Activated T-cell treated with anti-CD3 and anti-CD28 coated beads for 1 hour (primary cell): ENCODE data around the gene NUBP1.
"Not testable (repeated sequence)": the region's sequence is repeated elsewhere in the genome, so short reads cannot be mapped to it uniquely, and the experiment has no call there.

ENCODE experiments used
- DNase-seq: peaks from one replicate; pipeline ENCODE4 v3.0.0-alpha.2; 2020; ENCODE audit warnings: low read depth

Gene NUBP1

DNA sequence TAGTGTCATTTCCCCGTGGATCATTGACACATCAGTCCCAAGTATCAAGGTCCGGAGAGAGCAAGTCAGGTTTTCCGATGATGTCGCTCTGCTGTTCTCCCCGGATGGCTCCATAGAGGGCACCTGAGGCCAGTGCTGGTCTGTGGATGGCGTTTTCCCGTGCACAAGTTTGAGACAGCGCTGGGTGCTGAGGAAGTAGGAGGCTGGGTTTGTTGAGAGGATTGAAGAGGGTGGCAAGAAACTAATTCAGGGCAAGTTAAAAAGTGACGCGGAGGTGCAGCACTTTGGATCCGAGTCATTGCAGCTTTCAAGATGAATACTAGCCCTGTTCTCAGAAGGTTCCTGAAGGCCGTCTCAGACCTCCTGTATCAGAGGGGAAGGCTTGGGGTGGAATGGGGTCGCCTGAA lies 7.7 kb downstream of the NUBP1 start:
- DNase-seq = no peak

- no peak for DNase-seq
These were observed 9.3 kb downstream of the NUBP1 start for GRCh38 chr16:10752843-10753523.

DNA sequence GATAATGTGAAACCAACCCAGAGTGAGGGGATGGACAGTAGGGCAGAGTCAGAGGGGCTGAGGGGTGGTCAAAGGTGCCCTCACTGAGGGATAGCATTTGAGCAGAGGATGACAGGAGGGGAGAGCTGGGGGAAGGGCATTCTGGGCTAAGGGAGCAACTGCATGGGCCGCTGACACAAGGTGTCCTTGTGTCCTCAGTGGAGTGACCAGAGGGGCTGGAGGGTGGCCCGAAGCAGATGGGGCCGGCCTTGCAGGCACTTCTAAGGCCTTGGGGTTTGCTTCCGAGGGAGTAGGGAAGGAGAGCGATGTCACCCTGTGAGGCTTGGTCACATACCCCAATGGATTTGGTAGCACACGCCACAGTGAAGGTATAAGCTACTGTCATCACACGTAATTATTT lies 10.0 kb downstream of the NUBP1 start:
- no peak for DNase-seq

DNA sequence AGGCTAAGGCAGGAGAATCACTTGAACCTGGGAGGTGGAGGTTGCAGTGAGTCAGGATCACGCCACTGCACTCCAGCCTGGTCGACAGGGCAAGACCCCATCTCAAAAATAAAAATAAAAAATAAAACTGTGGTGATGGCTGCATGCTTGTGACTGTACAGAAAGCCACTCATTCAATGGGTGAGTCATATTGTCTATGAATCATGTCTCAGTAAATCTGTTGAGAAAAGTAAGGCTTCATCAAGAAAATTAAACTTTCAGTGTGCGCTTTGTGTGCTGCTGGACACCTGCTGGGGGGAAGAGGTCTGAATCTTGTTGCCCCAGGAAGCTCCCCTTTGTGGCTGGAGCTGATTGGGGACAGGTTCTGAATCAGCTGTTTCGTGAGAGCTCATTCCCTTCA lies 11.3 kb downstream of the NUBP1 start:
- DNase-seq = no peak

DNA sequence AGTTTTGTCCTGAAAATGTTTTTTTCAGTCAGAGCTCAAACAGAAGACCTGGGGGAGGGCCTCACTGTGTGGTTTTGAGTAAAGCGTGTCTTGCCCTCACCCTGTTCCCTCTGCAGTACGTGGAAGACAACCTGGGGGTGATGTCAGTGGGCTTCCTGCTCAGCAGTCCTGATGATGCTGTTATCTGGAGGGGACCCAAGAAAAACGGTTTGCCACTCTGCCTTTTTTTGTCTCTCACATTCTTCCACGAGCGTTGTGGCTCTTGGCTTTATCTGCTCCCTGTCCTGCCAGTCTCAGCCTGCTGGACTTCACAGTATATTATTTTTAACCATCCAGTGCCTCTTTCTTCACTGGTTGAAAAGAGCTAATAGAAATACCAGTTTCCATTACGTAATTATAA lies 12.9 kb downstream of the NUBP1 start:
- no peak for DNase-seq

GRCh38 chr16:10760858-10761257 lies 17.2 kb downstream of the NUBP1 start:
- no peak for DNase-seq

DNA sequence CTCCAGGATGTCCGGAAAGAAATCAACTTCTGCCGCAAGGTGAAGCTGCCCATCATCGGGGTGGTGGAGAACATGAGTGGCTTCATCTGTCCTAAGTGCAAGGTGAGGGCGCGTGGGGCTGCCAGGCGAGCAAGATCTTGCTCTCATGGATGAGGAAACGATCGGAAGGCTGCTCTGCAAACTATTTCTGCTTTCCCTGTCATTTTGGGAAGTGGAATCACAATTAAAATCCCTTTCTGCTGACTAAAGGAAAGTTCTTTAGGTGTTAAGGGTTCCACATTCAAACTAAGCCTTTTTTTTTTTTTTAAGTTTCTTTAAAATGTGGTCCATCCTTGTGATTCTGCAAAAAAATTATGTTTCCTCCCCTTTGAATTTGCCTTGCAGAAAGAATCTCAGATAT lies 17.7 kb downstream of the NUBP1 start:
- no peak for DNase-seq

DNA sequence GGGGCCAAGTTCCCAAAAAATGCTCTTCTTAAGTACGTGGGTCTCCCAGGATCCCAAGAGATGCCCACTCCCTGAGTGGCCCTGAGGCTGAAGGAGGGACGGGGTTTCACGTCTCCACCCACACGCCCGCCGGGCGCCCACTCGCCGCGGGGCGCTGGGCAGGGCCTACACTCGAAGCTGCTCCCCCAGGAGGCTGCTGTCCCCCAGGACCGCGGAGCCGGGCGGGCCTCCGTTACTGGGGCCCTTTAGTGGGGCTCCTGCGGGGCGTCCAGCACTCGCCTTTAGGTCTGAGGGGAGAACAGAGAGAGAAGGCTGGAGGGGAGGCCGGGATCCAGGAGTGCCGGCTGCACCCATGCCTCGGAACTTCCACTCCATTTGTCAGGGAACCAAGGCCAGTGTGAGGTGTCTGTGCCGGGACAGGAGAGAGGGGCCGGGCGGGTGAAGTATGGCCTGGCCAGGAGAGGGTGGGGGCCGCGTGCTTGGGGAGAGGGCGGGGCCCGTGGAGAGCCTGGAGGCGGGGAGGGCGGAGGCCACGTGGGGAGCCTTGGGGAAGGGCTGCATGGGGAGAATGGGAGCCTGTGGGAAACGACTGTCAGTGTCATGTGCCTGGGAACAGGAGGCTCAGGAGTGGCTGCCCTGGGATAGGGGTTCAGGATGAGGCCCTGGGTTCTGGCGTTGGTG lies 18.8 kb downstream of the NUBP1 start:
- no peak for DNase-seq

DNA sequence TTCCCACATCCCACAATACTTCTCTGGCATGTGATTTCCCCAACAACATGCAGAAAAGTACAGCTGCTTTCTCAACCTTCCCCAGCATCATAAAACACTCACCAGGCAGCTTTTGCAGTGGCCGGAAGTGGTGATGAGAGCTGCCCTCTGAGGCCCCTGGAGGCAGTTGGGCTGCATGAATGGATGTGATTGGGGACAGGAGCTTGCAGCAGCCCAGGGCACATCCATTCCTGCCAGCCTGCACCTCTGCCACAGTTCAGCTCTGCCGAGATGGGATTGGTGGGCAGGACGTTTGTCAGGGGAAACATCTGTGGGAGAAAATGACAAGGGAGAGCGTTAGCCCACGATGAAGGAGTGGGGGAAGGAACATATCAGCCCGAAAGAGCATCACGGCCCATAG lies 19.8 kb downstream of the NUBP1 start:
- no peak for DNase-seq

GRCh38 chr16:10765772-10766171 lies 22.1 kb downstream of the NUBP1 start:
- DNase-seq = no peak

- DNase-seq = no peak
These were observed 23.5 kb downstream of the NUBP1 start for GRCh38 chr16:10767127-10767526.

DNA sequence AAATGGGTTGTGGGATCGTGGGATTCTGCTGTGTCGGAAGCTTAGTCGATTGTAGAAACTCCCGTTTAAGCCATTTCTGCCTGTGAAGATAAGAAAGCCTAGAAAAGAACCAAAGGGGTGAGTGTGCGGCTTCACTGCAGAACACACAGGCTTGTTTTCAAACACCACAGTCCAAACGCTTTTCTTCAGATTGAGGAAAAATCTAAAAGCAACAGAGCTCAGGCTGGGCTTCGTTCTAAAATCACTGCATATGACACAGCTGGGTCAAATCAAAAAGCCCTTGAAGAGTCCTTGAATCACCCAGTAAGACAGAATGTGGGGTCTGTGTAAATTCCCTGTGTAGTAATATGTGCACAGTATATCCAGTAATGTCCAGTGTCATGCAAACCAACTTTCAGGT lies 25.7 kb downstream of the NUBP1 start:
- no peak for DNase-seq

GRCh38 chr16:10770907-10771306 lies 27.3 kb downstream of the NUBP1 start:
- DNase-seq = no peak

DNA sequence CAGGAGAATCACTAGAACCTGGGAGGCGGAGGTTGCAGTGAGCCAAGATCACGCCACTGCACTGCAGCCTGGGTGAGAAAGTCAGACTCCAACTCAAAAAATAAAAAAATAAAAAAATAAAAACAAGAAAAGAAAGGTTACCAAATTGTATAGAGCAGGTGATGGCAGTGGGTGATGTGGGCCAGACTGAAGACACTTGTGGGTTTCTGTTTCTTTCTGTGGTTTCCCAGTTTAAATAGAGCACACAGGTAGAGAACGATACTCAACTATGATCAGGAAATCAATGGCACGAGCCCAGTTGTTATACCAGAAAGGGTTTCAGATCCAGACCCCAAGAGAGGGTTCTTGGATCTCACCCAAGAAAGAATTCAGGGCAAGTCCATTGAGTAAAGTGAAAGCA lies 32.6 kb downstream of the NUBP1 start:
- DNase-seq = no peak

DNA sequence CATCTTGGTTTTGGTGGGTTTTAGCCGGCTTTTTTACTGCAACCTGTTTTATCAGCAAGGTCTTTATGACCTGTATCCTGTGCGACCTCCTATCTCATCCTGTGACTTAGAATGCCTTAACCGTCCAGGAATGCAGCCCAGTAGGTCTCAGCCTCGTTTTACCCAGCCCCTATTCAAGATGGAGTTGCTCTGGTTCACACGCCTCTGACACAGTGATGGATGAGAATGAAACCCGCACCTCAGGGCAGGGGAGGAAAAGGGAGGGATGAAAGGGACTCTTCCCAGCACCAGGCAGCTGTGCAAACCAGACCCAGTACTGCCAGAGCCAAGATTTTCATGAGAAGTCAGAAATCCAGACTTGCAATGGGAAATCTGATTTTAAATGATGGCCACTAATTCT lies 33.3 kb downstream of the NUBP1 start:
- DNase-seq = not testable (repeated sequence)

DNA sequence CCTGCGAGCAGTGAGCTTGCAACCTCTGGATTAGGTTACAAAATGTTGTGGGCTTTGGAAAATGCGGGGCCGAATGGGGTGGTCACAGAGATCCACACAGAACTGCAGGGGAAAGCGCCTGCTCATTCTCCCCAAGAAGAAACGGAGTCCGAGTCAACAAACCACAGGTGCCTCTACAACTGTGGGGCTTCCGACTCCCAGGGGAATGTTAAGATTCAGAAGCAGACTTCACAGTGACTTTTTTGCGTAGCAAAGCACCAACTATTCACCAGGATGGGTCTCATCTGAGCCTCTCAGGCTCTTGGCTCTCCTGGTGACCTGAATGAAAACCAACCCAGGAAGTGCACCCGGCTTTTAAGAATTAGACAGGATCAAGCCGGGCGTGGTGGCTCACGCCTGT lies 33.7 kb downstream of the NUBP1 start:
- no peak for DNase-seq

GRCh38 chr16:10779908-10780307 lies 36.3 kb downstream of the NUBP1 start:
- DNase-seq = not testable (repeated sequence)

- no peak for DNase-seq
These were observed 37.0 kb downstream of the NUBP1 start for GRCh38 chr16:10780628-10781027.

- no peak for DNase-seq
These were observed 39.0 kb downstream of the NUBP1 start for GRCh38 chr16:10782628-10783027.

GRCh38 chr16:10787304-10787703 lies 43.7 kb downstream of the NUBP1 start:
- DNase-seq = no peak

GRCh38 chr16:10788630-10789029 lies 45.0 kb downstream of the NUBP1 start:
- not testable (repeated sequence) for DNase-seq

- no peak for DNase-seq
These were observed 47.4 kb downstream of the NUBP1 start for GRCh38 chr16:10791048-10791447.

DNA sequence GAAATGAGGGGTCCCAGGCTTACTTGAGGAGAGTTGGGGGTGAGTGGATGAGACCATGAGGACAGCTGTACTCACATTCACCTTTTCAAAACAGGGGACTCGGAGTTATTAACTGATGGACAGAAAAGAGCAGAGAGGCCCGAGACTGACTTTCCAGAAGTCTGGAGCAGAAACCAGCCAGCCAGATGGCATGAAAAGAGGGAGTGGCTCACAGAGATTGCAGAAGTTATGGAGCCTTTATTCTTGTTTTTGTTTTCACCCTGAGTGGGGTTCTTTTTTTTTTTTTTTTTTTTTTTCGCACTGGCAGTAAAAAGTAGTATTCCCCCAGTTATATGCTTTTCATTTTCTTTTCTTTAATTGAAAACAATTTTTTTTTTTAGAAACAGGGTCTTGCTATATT lies 56.1 kb downstream of the NUBP1 start:
- no peak for DNase-seq

DNA sequence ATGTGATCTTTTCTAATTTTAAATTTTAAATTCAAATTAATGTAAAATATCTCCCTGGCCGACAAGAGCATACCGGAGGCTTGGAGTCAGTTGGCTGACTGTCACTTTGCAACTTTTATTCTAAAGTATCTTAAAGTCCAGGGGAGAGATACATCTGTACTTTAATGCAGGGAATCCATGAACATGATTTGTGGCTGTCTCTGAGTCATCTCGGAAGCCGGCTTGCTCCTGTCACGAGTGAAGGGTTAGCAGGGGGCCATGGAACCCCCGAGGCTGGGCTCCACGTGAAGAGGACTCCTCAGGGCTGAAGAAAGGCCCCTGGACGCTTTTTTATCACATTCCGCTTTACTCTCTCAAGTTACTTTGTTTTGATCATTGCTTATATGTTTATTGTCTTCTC lies 61.7 kb downstream of the NUBP1 start:
- DNase-seq = no peak
